Measurements from ENCODE around the gene GTF2H3. TPM values are rescaled to one million over a fixed set of nuclear protein-coding genes. Genes with fewer than 3 reads are reported as not detected.

The GTF2H3 gene
- total and polyA plus RNA-seq, 10 donors: 6.4 to 23.1 (median 19.7) TPM

DNA sequence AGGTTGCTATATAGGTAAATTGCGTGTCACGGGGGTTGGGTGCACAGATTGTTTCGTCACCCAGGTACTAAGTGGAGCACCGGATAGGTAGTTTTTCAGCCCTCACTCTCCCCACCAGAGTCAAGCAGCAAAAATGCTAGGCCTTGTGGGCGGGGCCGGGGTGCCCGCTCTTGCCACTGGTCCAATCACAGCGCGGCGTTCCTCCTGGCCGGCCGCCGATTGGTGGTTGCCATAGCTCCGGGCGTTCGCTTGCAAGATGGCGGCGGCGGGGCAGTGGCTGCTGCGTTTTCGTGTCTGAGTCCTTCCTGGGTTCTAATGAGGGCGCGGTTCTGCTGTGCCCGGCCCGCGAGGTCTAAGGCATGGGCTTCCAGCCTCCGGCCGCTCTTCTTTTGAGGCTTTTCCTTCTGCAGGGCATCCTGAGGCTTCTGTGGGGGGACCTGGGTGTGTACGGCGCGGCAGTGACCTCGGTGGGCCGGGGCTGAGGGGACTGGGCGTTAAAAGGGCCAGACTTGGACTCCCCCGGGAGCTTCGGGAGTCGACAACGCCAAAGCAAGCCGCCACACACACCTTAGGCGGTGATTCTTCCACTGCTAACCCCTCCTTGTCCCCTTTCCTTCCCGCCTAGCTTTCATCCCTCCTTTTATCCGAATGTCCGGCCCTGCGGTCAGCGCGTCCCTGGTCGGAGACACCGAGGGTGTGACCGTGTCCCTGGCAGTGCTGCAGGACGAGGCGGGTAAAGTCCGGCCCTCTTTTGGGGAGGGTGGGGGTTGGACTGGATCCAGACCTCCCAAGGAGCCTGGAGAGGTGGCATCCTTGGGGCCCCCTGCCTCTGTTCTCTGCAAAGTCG lies 37.5 kb downstream of the GTF2H3 start, which contains the start of gene TCTN2:
Gene TCTN2 (plus strand): TSS at position 232 of the 847 bp plus-strand sequence. CDS start 128 bp downstream, at position 360.
- WGBS, 5 donors: 2 to 4% (median 2%) methylated on average over 29 to 53 of the region's 53 CpGs
- intact Hi-C loops (cut with DNase I; ENCODE audit: low total_unique reads): no loop called here

DNA sequence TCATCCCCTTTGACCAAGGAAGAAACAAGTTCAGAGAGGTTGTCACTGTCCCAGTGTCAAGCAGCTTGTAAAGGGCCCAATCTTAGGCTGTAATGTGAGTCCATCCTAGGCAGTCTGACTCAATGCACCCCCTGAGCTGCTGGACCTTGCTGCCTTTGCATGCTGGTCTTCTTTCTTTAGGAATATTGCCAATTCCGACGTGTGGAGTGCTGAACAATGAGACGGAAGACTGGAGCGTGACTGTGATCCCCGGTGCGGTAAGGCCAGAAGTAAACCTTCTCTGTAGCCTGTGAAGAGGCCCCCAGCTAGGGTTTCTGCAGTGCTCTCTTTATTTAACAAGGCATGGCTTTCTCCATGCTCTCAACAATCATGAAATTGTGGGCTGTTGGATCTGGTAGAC lies 38.2 kb downstream of the GTF2H3 start:
- Histone ChIP-seq H3K27me3 (replicated peaks in 1 of 7) (no peaks in the 10 kb centered on the region), H3K9me3 (no peaks in the 10 kb centered on the region), H3K27ac (no peak overlapping the region), H3K36me3 (peaks cover 0 to 30% (median 14%) of the 10 kb centered on the region in 6 donors), H3K4me3 (peak overlapping the region in 6 of 8 donors; percentile 81 to 99 (median 95)), H3K4me1 (peaks cover 6 to 22% (median 13%) of the 10 kb centered on the region in 6 donors)
- DNase-seq: no peak
- TF ChIP-seq POLR2A (IDR thresholded peaks at IDR 0.05) (no peak), POLR2AphosphoS5 (IDR thresholded peaks at IDR 0.05) (no peak), CTCF (IDR thresholded peaks at IDR 0.05 in 8 of 11, conservative IDR thresholded peaks at IDR 0.05 in 3 of 11) (no peak)
- intact Hi-C loops (cut with DNase I; ENCODE audit: low total_unique reads): no loop called here
- 78 to 93% (median 88%) methylated on average over 6 of the region's 6 CpGs for WGBS, 5 donors

More for the DNA sequence above, 37.5 kb downstream of the GTF2H3 start, which contains the start of gene TCTN2:
- peak; percentile 97 for DNase-seq
- H3K36me3 ChIP-seq: peaks cover 0 to 26% (median 12%) of the 10 kb centered on the region in 6 donors
- TF ChIP-seq CTCF (IDR thresholded peaks at IDR 0.05 in 8 of 11, conservative IDR thresholded peaks at IDR 0.05 in 3 of 11) (no peak), POLR2A (IDR thresholded peaks at IDR 0.05) (no peak), POLR2AphosphoS5 (IDR thresholded peaks at IDR 0.05) (peak; percentile 51 to 81 (median 73))
- peaks cover 6 to 22% (median 13%) of the 10 kb centered on the region in 6 donors for H3K4me1 ChIP-seq
- peak within 1 kb of the TSS; percentile 81 to 99 (median 96) for H3K4me3 ChIP-seq
- no peaks in the 10 kb centered on the region for H3K27me3 ChIP-seq (replicated peaks in 1 of 7)
- no peaks in the 10 kb centered on the region for H3K9me3 ChIP-seq
- H3K27ac ChIP-seq: peak within 1 kb of the TSS in 3 of 8 donors; percentile 12 to 53 (median 33)

- WGBS, 5 donors: 91 to 100% (median 100%) methylated on average over 1 of the region's 1 CpG
- no peak for DNase-seq
- intact Hi-C loops (cut with DNase I; ENCODE audit: low total_unique reads): no loop called here
- H3K9me3 ChIP-seq: no peaks in the 10 kb centered on the region
- H3K36me3 ChIP-seq: peaks cover 0 to 58% (median 14%) of the 10 kb centered on the region in 6 donors
- H3K27me3 ChIP-seq (replicated peaks in 1 of 7): no peaks in the 10 kb centered on the region
- TF ChIP-seq POLR2A (IDR thresholded peaks at IDR 0.05) (no peak), CTCF (IDR thresholded peaks at IDR 0.05 in 8 of 11, conservative IDR thresholded peaks at IDR 0.05 in 3 of 11) (no peak), POLR2AphosphoS5 (IDR thresholded peaks at IDR 0.05) (no peak)
- H3K4me1 ChIP-seq: peaks cover 6 to 20% (median 13%) of the 10 kb centered on the region in 6 donors
- no peak overlapping the region for H3K4me3 ChIP-seq
- no peak overlapping the region for H3K27ac ChIP-seq
Observed at GRCh38 chr12:123675436-123675835, 41.8 kb downstream of the GTF2H3 start.

Measured in spleen (tissue), 11 donors.